GM12872 (cell line): ENCODE data around the gene ZNF653.

Experiments
- CTCF ChIP-seq: IDR thresholded peaks from 3 replicates; pipeline ENCODE4 v1.5.1; 2011; ENCODE audit warnings: low read depth, mild to moderate bottlenecking, low read length, moderate library complexity; ENCODE audit not compliant: insufficient read depth

Gene ZNF653

DNA sequence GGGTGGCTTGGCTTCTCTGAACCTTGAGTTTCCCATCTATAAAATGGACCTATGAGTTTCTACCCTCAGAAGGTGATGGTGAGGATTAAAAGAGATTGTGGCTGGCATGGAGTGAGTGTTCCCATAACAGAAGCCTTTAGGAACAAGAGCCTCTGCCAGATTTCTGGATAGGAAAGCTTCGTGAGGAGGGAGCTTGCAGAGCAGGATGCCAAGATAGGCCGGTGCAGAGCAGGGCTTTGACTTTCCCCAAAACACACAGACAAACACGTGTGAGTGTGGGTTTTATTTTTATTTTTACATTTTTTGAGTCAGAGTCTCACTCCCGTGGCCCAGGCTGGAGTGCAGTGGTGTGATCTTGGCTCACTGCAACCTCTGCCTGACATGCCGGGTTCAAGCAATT, 29.3 kb upstream of the ZNF653 start:
- TF ChIP-seq CTCF = no peak

GRCh38 chr19:11534538-11534937, 28.9 kb upstream of the ZNF653 start:
- TF ChIP-seq CTCF = no peak

GRCh38 chr19:11530432-11530831, 24.8 kb upstream of the ZNF653 start:
- TF ChIP-seq CTCF = peak; percentile 18; the same call in 1 of the 3 replicates

GRCh38 chr19:11528551-11529341, 23.1 kb upstream of the ZNF653 start, which contains the start of gene ECSIT:
Gene ECSIT (minus strand): TSS chr19:11529134. CDS start chr19:11519170, 9,964 bp downstream.
- no peak for TF ChIP-seq CTCF

GRCh38 chr19:11519138-11519537, 13.5 kb upstream of the ZNF653 start:
- TF ChIP-seq CTCF = no peak

DNA sequence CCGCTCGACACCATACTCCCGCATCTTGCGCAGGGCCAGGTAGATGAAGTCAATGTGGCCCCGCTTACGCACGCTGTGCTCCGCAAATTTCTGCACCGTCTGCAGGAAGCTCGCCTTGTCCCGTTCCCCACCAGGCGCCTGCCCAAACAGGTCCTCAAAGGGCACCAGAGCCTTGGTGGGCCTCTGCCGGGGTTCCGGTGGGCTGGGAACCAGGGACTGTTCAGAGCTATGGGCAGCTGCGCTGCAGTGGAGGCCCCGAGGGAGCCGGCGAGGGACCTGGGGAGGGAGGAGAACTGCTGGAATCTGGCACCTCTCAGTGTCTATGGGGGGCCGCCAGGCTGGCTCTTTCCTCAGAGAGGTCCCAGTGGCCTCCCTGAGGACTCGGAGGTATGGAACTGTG, 8.3 kb upstream of the ZNF653 start:
- TF ChIP-seq CTCF = no peak

- TF ChIP-seq CTCF = no peak
Measured at GRCh38 chr19:11510444-11510843, 4.8 kb upstream of the ZNF653 start.
